GM12874 (cell line): Measurements from ENCODE around the gene HLCS.

Experiments used
- CTCF ChIP-seq: IDR thresholded peaks from 2 replicates; pipeline ENCODE4 v1.5.1; 2011; ENCODE audit warnings: low read depth, mild to moderate bottlenecking, control low read depth, low read length, moderate library complexity; ENCODE audit not compliant: insufficient read depth

Gene HLCS

GRCh38 chr21:36816561-36817130 is 149.8 kb downstream of the HLCS start:
- TF ChIP-seq CTCF: no peak

DNA sequence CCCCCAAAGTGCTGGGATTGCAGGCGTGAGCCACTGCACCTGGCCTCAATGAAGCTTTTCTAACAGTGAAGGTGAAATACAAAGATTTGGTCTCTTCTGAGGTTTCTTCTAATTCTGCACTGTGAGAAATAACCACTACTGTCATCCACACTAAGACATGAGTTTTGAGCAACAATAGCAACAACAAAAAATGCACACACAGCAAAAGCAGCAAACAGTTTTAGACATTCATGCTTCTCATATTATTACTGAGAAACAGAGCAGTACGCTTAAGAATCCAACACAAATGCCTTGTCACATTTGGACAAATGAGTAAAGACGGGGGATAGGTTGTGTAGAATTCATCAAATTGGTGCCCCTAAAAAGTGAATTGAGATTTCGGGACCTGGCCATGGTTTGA is 151.2 kb downstream of the HLCS start:
- TF ChIP-seq CTCF: no peak

DNA sequence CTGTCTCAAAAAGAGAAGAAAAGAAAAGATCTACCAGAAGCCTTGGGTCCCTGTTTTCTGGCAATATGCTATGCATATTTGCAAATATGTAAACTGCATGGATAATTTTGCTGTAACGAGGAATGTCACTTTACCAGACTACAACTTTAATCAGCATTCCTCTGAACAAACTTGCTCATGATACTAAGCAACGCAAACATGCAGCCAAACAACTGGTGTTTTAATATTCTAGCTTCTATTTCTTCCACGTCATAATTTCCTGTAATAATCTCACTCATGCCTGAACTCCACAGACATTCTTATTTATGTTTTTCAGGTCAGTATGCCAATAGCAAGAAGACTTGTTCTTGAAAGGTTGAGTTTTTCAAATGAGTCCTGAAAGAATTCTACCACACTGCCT is 153.4 kb downstream of the HLCS start:
- TF ChIP-seq CTCF: no peak

DNA sequence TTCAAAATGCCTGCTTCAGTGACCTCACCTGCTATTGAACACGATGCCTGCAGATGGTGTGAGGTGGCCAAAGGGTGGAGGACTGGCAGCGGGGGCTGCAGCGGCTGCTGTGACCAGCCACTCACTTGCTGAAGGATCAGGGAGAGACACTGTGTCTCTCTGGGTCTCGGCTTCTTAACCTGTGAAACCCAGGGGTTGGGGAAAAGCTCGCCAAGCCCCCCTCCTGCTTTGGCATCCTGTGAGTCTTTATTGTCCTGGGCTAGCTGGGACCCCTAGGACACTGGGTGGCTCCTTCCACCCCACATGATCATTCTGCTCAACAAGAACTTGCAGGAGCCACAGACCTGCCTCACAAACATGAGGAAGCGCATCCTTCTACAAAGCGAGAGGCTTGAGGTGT is 154.7 kb downstream of the HLCS start:
- TF ChIP-seq CTCF: no peak

- TF ChIP-seq CTCF: no peak
Observed at GRCh38 chr21:36810443-36810842, 156.0 kb downstream of the HLCS start.

DNA sequence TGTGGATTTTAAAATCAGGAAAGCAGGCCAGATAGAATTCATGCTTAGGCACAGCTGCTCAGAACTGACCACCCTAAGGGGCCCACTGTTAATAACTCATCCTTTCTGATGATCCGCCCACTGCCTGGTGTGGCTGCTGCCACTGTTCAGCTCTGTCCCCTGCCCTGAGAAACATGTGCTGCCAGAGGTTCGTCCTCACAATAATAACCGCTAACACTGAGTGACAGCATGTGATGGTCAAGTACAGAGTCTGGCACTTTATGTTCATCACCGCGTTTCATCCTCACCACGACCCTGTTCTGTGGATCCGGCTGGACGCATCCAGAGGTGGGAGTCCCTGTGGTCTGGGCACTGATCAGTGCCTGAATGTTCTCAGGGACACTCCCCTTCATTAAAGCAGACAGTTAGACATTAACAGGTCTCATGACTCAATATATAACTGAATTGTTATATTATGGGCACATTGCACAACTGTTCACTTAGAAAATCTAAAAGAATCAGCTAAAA is 159.0 kb downstream of the HLCS start:
- TF ChIP-seq CTCF: no peak

- no peak for TF ChIP-seq CTCF
Observed at GRCh38 chr21:36806103-36806502, 160.4 kb downstream of the HLCS start.
